OCI-LY1 (cell line): ENCODE data around the gene SERINC3.

Experiments used
- H2AFZ ChIP-seq: fragments of 200-600 bp; sonication (generic), shearing (Covaris generic); 2 replicates; pipeline ENCODE4 v1.6.0; 2014; ENCODE audit warnings: antibody characterized with exemption, mild to moderate bottlenecking, low read length
- H3F3A ChIP-seq: fragments of 200-600 bp; sonication (generic), shearing (Covaris generic); 2 replicates; pipeline ENCODE4 v1.6.0; 2014; ENCODE audit warnings: mild to moderate bottlenecking, antibody characterized with exemption, low read length, moderate library complexity; ENCODE audit not compliant: insufficient read depth
- H3K27ac ChIP-seq: fragments of 200-600 bp; sonication (generic); 2 replicates; pipeline ENCODE4 v1.5.1; 2014; ENCODE audit warnings: low read length, mixed run types, mild to moderate bottlenecking, low read depth; ENCODE audit not compliant: poor library complexity, severe bottlenecking
- H3K27me3 ChIP-seq: fragments of 200-600 bp; sonication (generic); 2 replicates; pipeline ENCODE4 v1.6.0; 2014; ENCODE audit warnings: antibody characterized with exemption, mild to moderate bottlenecking, low read length, moderate library complexity; ENCODE audit not compliant: insufficient read depth
- H3K36me3 ChIP-seq: fragments of 200-600 bp; sonication (generic); 2 replicates; pipeline ENCODE4 v1.6.1; 2014; ENCODE audit warnings: mild to moderate bottlenecking, antibody characterized with exemption, low read length, moderate library complexity, mixed read lengths; ENCODE audit not compliant: insufficient read depth
- H3K4me1 ChIP-seq: fragments of 200-600 bp; sonication (generic); 2 replicates; pipeline ENCODE4 v1.5.1; 2014; ENCODE audit warnings: mild to moderate bottlenecking, low read length, moderate library complexity; ENCODE audit not compliant: insufficient read depth, severe bottlenecking
- H3K4me2 ChIP-seq: fragments of 200-600 bp; sonication (generic), shearing (Covaris generic); 2 replicates; pipeline ENCODE4 v1.6.1; 2014; ENCODE audit warnings: low read length
- H3K4me3 ChIP-seq: fragments of 200-600 bp; sonication (generic); 2 replicates; pipeline ENCODE4 v1.5.1; 2014; ENCODE audit warnings: low read length, low read depth, mild to moderate bottlenecking, mixed read lengths; ENCODE audit not compliant: poor library complexity, severe bottlenecking
- H3K79me2 ChIP-seq: fragments of 200-600 bp; shearing (Covaris generic); 2 replicates; pipeline ENCODE4 v1.6.1; 2016; ENCODE audit warnings: mixed run types, low read length, mixed read lengths; ENCODE audit not compliant: insufficient read depth
- H3K9ac ChIP-seq: fragments of 200-600 bp; sonication (generic), shearing (Covaris generic); 2 replicates; pipeline ENCODE4 v1.6.1; 2014; ENCODE audit warnings: mild to moderate bottlenecking, low read length, mixed read lengths
- H3K9me2 ChIP-seq: fragments of 200-600 bp; sonication (generic), shearing (Covaris generic); 2 replicates; pipeline ENCODE4 v1.6.1; 2014; ENCODE audit warnings: low read depth, mild to moderate bottlenecking, low read length, mixed read lengths
- H3K9me3 ChIP-seq: fragments of 200-600 bp; shearing (Covaris generic); 2 replicates; pipeline ENCODE4 v1.6.1; 2014; ENCODE audit warnings: low read length, mixed read lengths
- H4K20me1 ChIP-seq: fragments of 200-600 bp; sonication (generic), shearing (Covaris generic); 2 replicates; pipeline ENCODE4 v1.6.0; 2016; ENCODE audit warnings: mild to moderate bottlenecking, low read length; ENCODE audit not compliant: insufficient read depth
- EZH2 ChIP-seq: fragments of 200-600 bp; sonication (generic), shearing (Covaris generic); IDR thresholded peaks from 2 replicates; pipeline ENCODE4 v1.8.0; 2017; ENCODE audit warnings: borderline replicate concordance, mixed run types, mild to moderate bottlenecking, antibody characterized with exemption, low read length, moderate library complexity, mixed read lengths
- TF ChIP-seq, protein P1 (sequence below): fragments of 200-600 bp; sonication (generic), shearing (Covaris generic); IDR thresholded peaks from 2 replicates; pipeline ENCODE4 v1.5.1; 2017; ENCODE audit warnings: mild to moderate bottlenecking, antibody characterized with exemption, low read length, moderate library complexity, mixed read lengths

SERINC3 gene

GRCh38 chr20:44527716-44528199 lies 5.9 kb upstream of the SERINC3 start:
- Histone ChIP-seq H3K9ac (no peak overlapping the region), H3K4me2 (no peak overlapping the region), H3K9me2 (no peaks in the 10 kb centered on the region), H3K4me3 (no peak overlapping the region), H3K36me3 (no peaks in the 10 kb centered on the region), H3K9me3 (no peaks in the 10 kb centered on the region), H3K4me1 (peaks cover 18% of the 10 kb centered on the region), H3K79me2 (no peaks in the 10 kb centered on the region), H3F3A (no peaks in the 10 kb centered on the region), H2AFZ (no peak overlapping the region), H4K20me1 (no peaks in the 10 kb centered on the region), H3K27me3 (no peaks in the 10 kb centered on the region; the same call in 1 of the 2 replicates), H3K27ac (no peak overlapping the region)
- TF ChIP-seq, protein P1, sequence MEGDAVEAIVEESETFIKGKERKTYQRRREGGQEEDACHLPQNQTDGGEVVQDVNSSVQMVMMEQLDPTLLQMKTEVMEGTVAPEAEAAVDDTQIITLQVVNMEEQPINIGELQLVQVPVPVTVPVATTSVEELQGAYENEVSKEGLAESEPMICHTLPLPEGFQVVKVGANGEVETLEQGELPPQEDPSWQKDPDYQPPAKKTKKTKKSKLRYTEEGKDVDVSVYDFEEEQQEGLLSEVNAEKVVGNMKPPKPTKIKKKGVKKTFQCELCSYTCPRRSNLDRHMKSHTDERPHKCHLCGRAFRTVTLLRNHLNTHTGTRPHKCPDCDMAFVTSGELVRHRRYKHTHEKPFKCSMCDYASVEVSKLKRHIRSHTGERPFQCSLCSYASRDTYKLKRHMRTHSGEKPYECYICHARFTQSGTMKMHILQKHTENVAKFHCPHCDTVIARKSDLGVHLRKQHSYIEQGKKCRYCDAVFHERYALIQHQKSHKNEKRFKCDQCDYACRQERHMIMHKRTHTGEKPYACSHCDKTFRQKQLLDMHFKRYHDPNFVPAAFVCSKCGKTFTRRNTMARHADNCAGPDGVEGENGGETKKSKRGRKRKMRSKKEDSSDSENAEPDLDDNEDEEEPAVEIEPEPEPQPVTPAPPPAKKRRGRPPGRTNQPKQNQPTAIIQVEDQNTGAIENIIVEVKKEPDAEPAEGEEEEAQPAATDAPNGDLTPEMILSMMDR, result no peak
- TF ChIP-seq EZH2, result no peak

- Histone ChIP-seq H3K79me2 (peaks cover 6% of the 10 kb centered on the region), H3K27ac (no peak overlapping the region)
- no peak for TF ChIP-seq EZH2
- TF ChIP-seq, protein P1, result no peak
These were observed 4.3 kb upstream of the SERINC3 start for GRCh38 chr20:44526129-44526528.

DNA sequence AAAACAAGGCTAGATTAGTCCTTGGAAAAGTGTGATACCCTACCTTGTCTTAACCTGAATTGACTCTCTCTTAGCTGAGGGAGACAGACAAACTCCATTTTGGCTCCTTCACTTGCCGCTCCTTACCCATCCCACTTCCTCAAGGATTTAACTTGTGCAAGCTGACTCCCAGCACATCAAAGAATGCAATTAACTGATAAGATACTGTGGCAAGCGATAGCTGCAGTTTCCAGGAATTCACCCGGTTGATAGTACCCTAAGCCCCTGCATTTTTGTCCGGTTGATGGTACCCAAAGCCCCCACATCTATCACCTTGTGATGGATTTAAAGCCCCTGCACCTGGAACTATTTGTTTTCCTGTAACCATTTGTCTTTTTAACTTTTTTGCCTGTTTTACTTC lies 1.9 kb upstream of the SERINC3 start:
- TF ChIP-seq EZH2, result no peak
- TF ChIP-seq, protein P1, result no peak
- no peak overlapping the region for H2AFZ ChIP-seq
- peaks cover 34% of the 10 kb centered on the region for H3K4me1 ChIP-seq
- no peaks in the 10 kb centered on the region for H4K20me1 ChIP-seq
- H3K27ac ChIP-seq, result no peak overlapping the region
- no peaks in the 10 kb centered on the region for H3K36me3 ChIP-seq
- H3K79me2 ChIP-seq, result peaks cover 30% of the 10 kb centered on the region
- H3K4me2 ChIP-seq, result no peak overlapping the region
- H3K9me3 ChIP-seq, result no peaks in the 10 kb centered on the region
- H3K27me3 ChIP-seq, result no peaks in the 10 kb centered on the region
- H3K9ac ChIP-seq, result no peak overlapping the region
- H3K9me2 ChIP-seq, result no peaks in the 10 kb centered on the region
- H3K4me3 ChIP-seq, result no peak overlapping the region
- no peaks in the 10 kb centered on the region for H3F3A ChIP-seq

More at GRCh38 chr20:44526129-44526528, 4.3 kb upstream of the SERINC3 start:
- Histone ChIP-seq H3K4me2 (no peak overlapping the region), H3K9ac (no peak overlapping the region), H3F3A (no peaks in the 10 kb centered on the region), H3K4me1 (peaks cover 14% of the 10 kb centered on the region), H2AFZ (no peak overlapping the region), H3K36me3 (no peaks in the 10 kb centered on the region), H3K4me3 (no peak overlapping the region), H3K9me2 (no peaks in the 10 kb centered on the region), H3K27me3 (no peaks in the 10 kb centered on the region), H4K20me1 (no peaks in the 10 kb centered on the region), H3K9me3 (no peaks in the 10 kb centered on the region)
